DND-41 (cell line): ENCODE results near the gene ATP9B.
"Not testable (repeated sequence)": the region's sequence is repeated elsewhere in the genome, so short reads cannot be mapped to it uniquely, and the experiment has no call there.

Experiments used
- CTCF ChIP-seq: IDR thresholded peaks from 2 replicates; pipeline ENCODE4 v1.5.1; 2012; ENCODE audit warnings: borderline replicate concordance, low read length, moderate library complexity, mild to moderate bottlenecking; ENCODE audit not compliant: poor library complexity, severe bottlenecking; ENCODE audit errors: extremely low read depth
- EZH2 ChIP-seq: IDR thresholded peaks from 3 replicates; pipeline ENCODE4 v1.6.1; 2012; ENCODE audit warnings: borderline replicate concordance, low read depth, mild to moderate bottlenecking, moderate library complexity, low read length, inconsistent platforms; ENCODE audit not compliant: severe bottlenecking

DNA sequence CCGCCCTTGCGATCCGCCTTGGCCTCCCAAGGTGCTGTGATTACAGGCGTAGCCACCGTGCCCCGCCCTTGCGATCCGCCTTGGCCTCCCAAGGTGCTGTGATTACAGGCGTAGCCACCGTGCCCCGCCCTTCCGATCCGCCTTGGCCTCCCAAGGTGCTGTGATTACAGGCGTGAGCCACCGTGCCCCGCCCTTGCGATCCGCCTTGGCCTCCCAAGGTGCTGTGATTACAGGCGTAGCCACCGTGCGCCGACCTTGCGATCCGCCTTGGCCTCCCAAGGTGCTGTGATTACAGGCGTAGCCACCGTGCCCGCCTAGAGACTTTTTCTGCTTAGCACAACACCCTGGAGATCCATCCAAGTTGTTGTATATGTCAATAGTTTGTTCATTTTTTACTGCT, 103.1 kb downstream of the ATP9B start:
- not testable (repeated sequence) for TF ChIP-seq EZH2, CTCF
